CD4-positive, alpha-beta T cell treated with Interleukin-6 for 4 hours (primary cell): Measurements from ENCODE around the gene RFLNA.

ENCODE experiments used
- DNase-seq: peaks from one replicate; pipeline ENCODE4 v3.0.0-alpha.2; 2020; ENCODE audit warnings: mixed read lengths

RFLNA gene

GRCh38 chr12:124361996-124362395 lies 67.1 kb downstream of the RFLNA start:
- DNase-seq, result no peak

- no peak for DNase-seq
These were observed 68.6 kb downstream of the RFLNA start for GRCh38 chr12:124363353-124363965.

- DNase-seq, result no peak
These were observed 69.7 kb downstream of the RFLNA start for GRCh38 chr12:124364543-124364942.
